ENCODE measurements around the gene PLD1.

GRCh38 chr3:171802590-171802956, 7.7 kb downstream of the PLD1 start:
- no peak for TF ChIP-seq CTCF (IDR thresholded peaks at IDR 0.05)
- TF ChIP-seq EZH2phosphoT487 (IDR thresholded peaks at IDR 0.05), result no peak
